T-helper 1 cell treated with Interleukin-12 subunit alpha and Interleukin-12 subunit beta and Interleukin-4 antibody, amounts not matched to agents 30 μg/mL and 1 μg/mL, for 36 hours (primary cell): ENCODE measurements around the gene CELF6.
A peak's percentile ranks its signal among the peaks of the same experiment; 100 is the strongest.

Source experiments
- H3K27ac Mint-ChIP-seq: one replicate; pipeline ENCODE4 v1.8.0; 2021; ENCODE audit warnings: mild to moderate bottlenecking, mixed read lengths
- H3K27me3 Mint-ChIP-seq: one replicate; pipeline ENCODE4 v1.8.0; 2021; ENCODE audit warnings: low read depth, mixed read lengths
- H3K36me3 Mint-ChIP-seq: one replicate; pipeline ENCODE4 v1.8.0; 2021; ENCODE audit warnings: low read depth, mixed read lengths
- H3K4me1 Mint-ChIP-seq: one replicate; pipeline ENCODE4 v1.8.0; 2021; ENCODE audit warnings: low read depth, mixed read lengths
- H3K4me3 Mint-ChIP-seq: one replicate; pipeline ENCODE4 v1.8.0; 2021; ENCODE audit warnings: mild to moderate bottlenecking, moderate library complexity, mixed read lengths
- H3K9me3 Mint-ChIP-seq: one replicate; pipeline ENCODE4 v1.8.0; 2021; ENCODE audit warnings: mixed read lengths

CELF6 gene

GRCh38 chr15:72271895-72272212 lies 48.1 kb downstream of the CELF6 start:
- Mint-ChIP-seq H3K4me3 (peak overlapping the region; percentile 94), H3K36me3 (peaks cover 19% of the 10 kb centered on the region), H3K27ac (peak overlapping the region; percentile 84), H3K9me3 (no peaks in the 10 kb centered on the region), H3K27me3 (no peaks in the 10 kb centered on the region), H3K4me1 (peaks cover 37% of the 10 kb centered on the region)

GRCh38 chr15:72271221-72271620 lies 48.7 kb downstream of the CELF6 start:
- no peaks in the 10 kb centered on the region for H3K9me3 Mint-ChIP-seq
- H3K4me3 Mint-ChIP-seq, result peak overlapping the region; percentile 94
- H3K27ac Mint-ChIP-seq, result peak overlapping the region; percentile 84
- peaks cover 20% of the 10 kb centered on the region for H3K36me3 Mint-ChIP-seq
- H3K27me3 Mint-ChIP-seq, result no peaks in the 10 kb centered on the region
- peaks cover 37% of the 10 kb centered on the region for H3K4me1 Mint-ChIP-seq

GRCh38 chr15:72269739-72270138 lies 50.2 kb downstream of the CELF6 start:
- Mint-ChIP-seq H3K36me3 (peaks cover 29% of the 10 kb centered on the region), H3K9me3 (no peaks in the 10 kb centered on the region), H3K27ac (no peak overlapping the region), H3K27me3 (no peaks in the 10 kb centered on the region), H3K4me1 (peaks cover 37% of the 10 kb centered on the region), H3K4me3 (no peak overlapping the region)

GRCh38 chr15:72265031-72265430 lies 54.9 kb downstream of the CELF6 start:
- Mint-ChIP-seq H3K4me3 (no peak overlapping the region), H3K4me1 (peaks cover 2% of the 10 kb centered on the region), H3K36me3 (peaks cover 59% of the 10 kb centered on the region), H3K27me3 (no peaks in the 10 kb centered on the region), H3K9me3 (no peaks in the 10 kb centered on the region), H3K27ac (no peak overlapping the region)

GRCh38 chr15:72252663-72253299 lies 67.2 kb downstream of the CELF6 start:
- Mint-ChIP-seq H3K4me1 (peaks cover 4% of the 10 kb centered on the region), H3K27me3 (no peaks in the 10 kb centered on the region), H3K36me3 (peaks cover 45% of the 10 kb centered on the region), H3K9me3 (no peaks in the 10 kb centered on the region), H3K4me3 (no peak overlapping the region), H3K27ac (no peak overlapping the region)

- Mint-ChIP-seq H3K4me1 (peaks cover 6% of the 10 kb centered on the region), H3K27ac (no peak overlapping the region), H3K27me3 (no peaks in the 10 kb centered on the region), H3K36me3 (peaks cover 44% of the 10 kb centered on the region), H3K9me3 (no peaks in the 10 kb centered on the region), H3K4me3 (no peak overlapping the region)
Measured at GRCh38 chr15:72249142-72249810, 70.7 kb downstream of the CELF6 start.

- peaks cover 39% of the 10 kb centered on the region for H3K36me3 Mint-ChIP-seq
- no peak overlapping the region for H3K27ac Mint-ChIP-seq
- no peaks in the 10 kb centered on the region for H3K9me3 Mint-ChIP-seq
- no peaks in the 10 kb centered on the region for H3K27me3 Mint-ChIP-seq
- H3K4me3 Mint-ChIP-seq, result no peak overlapping the region
- H3K4me1 Mint-ChIP-seq, result peaks cover 6% of the 10 kb centered on the region
Measured at GRCh38 chr15:72248514-72248913, 71.4 kb downstream of the CELF6 start.

- Mint-ChIP-seq H3K27me3 (no peaks in the 10 kb centered on the region), H3K4me3 (no peak overlapping the region), H3K36me3 (peaks cover 41% of the 10 kb centered on the region), H3K27ac (no peak overlapping the region), H3K9me3 (no peaks in the 10 kb centered on the region), H3K4me1 (peaks cover 10% of the 10 kb centered on the region)
Measured at GRCh38 chr15:72242775-72243370, 77.1 kb downstream of the CELF6 start.

GRCh38 chr15:72239652-72240051 lies 80.3 kb downstream of the CELF6 start:
- peaks cover 29% of the 10 kb centered on the region for H3K4me1 Mint-ChIP-seq
- no peaks in the 10 kb centered on the region for H3K27me3 Mint-ChIP-seq
- H3K27ac Mint-ChIP-seq, result no peak overlapping the region
- H3K36me3 Mint-ChIP-seq, result peaks cover 31% of the 10 kb centered on the region
- no peaks in the 10 kb centered on the region for H3K9me3 Mint-ChIP-seq
- no peak overlapping the region for H3K4me3 Mint-ChIP-seq

GRCh38 chr15:72238586-72238985 lies 81.4 kb downstream of the CELF6 start:
- Mint-ChIP-seq H3K9me3 (no peaks in the 10 kb centered on the region), H3K4me3 (no peak overlapping the region), H3K27ac (no peak overlapping the region), H3K4me1 (peaks cover 35% of the 10 kb centered on the region), H3K27me3 (no peaks in the 10 kb centered on the region), H3K36me3 (peaks cover 30% of the 10 kb centered on the region)

GRCh38 chr15:72237853-72238224 lies 82.1 kb downstream of the CELF6 start:
- H3K4me3 Mint-ChIP-seq, result peak overlapping the region; percentile 75

GRCh38 chr15:72237029-72237852 lies 82.7 kb downstream of the CELF6 start:
- Mint-ChIP-seq H3K4me3 (peak overlapping the region; percentile 75), H3K36me3 (peaks cover 22% of the 10 kb centered on the region), H3K27me3 (no peaks in the 10 kb centered on the region), H3K9me3 (no peaks in the 10 kb centered on the region), H3K4me1 (peaks cover 36% of the 10 kb centered on the region), H3K27ac (peak overlapping the region; percentile 89)

More at GRCh38 chr15:72237853-72238224, 82.1 kb downstream of the CELF6 start:
- peaks cover 33% of the 10 kb centered on the region for H3K4me1 Mint-ChIP-seq
- H3K27ac Mint-ChIP-seq, result peak overlapping the region; percentile 89
- no peaks in the 10 kb centered on the region for H3K9me3 Mint-ChIP-seq
- no peaks in the 10 kb centered on the region for H3K27me3 Mint-ChIP-seq
- H3K36me3 Mint-ChIP-seq, result peaks cover 28% of the 10 kb centered on the region

GRCh38 chr15:72236381-72237003 lies 83.5 kb downstream of the CELF6 start:
- Mint-ChIP-seq H3K4me3 (peak overlapping the region; percentile 75), H3K9me3 (no peaks in the 10 kb centered on the region), H3K4me1 (peaks cover 42% of the 10 kb centered on the region), H3K27ac (peak overlapping the region; percentile 89), H3K36me3 (peaks cover 14% of the 10 kb centered on the region), H3K27me3 (no peaks in the 10 kb centered on the region)

- Mint-ChIP-seq H3K4me1 (peaks cover 43% of the 10 kb centered on the region), H3K4me3 (no peak overlapping the region), H3K9me3 (no peaks in the 10 kb centered on the region), H3K36me3 (peaks cover 9% of the 10 kb centered on the region), H3K27ac (no peak overlapping the region), H3K27me3 (no peaks in the 10 kb centered on the region)
Measured at GRCh38 chr15:72235298-72235697, 84.7 kb downstream of the CELF6 start.
